GM12865 (cell line): Measurements from ENCODE around the gene TBC1D7.
A peak's percentile ranks its signal among the peaks of the same experiment; 100 is the strongest.

Experiments
- DNase-seq: peaks from one replicate; pipeline ENCODE4 v3.0.0; 2010; ENCODE audit warnings: low read depth
- H3K4me3 ChIP-seq: 2 replicates; pipeline ENCODE4 v1.5.1; 2011; ENCODE audit warnings: mild to moderate bottlenecking, low read depth, low read length, control low read depth
- CTCF ChIP-seq: IDR thresholded peaks from 2 replicates; pipeline ENCODE4 v1.5.1; 2011; ENCODE audit warnings: low read length, control low read depth, low read depth, inconsistent platforms; ENCODE audit not compliant: insufficient read depth; ENCODE audit errors: missing control alignments

The TBC1D7 gene

GRCh38 chr6:13305288-13305687, 23.0 kb downstream of the TBC1D7 start:
- no peak overlapping the region for H3K4me3 ChIP-seq
- no peak for DNase-seq
- no peak for TF ChIP-seq CTCF

- peak; percentile 76 for DNase-seq
- no peak overlapping the region; the same call in 1 of the 2 replicates for H3K4me3 ChIP-seq
- TF ChIP-seq CTCF = no peak
Observed at GRCh38 chr6:13304580-13305260, 23.6 kb downstream of the TBC1D7 start.

- TF ChIP-seq CTCF = no peak
- DNase-seq = no peak
- H3K4me3 ChIP-seq = no peak overlapping the region; the same call in 1 of the 2 replicates
Observed at GRCh38 chr6:13304101-13304500, 24.2 kb downstream of the TBC1D7 start.

- peak overlapping the region; percentile 3; the same call in 1 of the 2 replicates for H3K4me3 ChIP-seq
- no peak for TF ChIP-seq CTCF
- DNase-seq = peak; percentile 91
Observed at GRCh38 chr6:13303668-13304017, 24.7 kb downstream of the TBC1D7 start.

GRCh38 chr6:13302751-13303667, 25.3 kb downstream of the TBC1D7 start:
- DNase-seq = peak; percentile 93
- H3K4me3 ChIP-seq = peak overlapping the region; percentile 3; the same call in 1 of the 2 replicates
- TF ChIP-seq CTCF = no peak

GRCh38 chr6:13302291-13302690, 26.0 kb downstream of the TBC1D7 start:
- no peak for DNase-seq
- TF ChIP-seq CTCF = no peak
- no peak overlapping the region for H3K4me3 ChIP-seq
